AG09309 (cell line): ENCODE data around the gene DRAM1.
A peak's percentile ranks its signal among the peaks of the same experiment; 100 is the strongest.

Experiments used
- DNase-seq: peaks from one replicate; pipeline ENCODE4 v3.0.0-alpha.2; 2010; ENCODE audit warnings: low read depth
- H3K4me3 ChIP-seq: 2 replicates; pipeline ENCODE4 v1.5.1; 2011; ENCODE audit warnings: mild to moderate bottlenecking, low read depth, low read length, moderate library complexity; ENCODE audit not compliant: control insufficient read depth
- CTCF ChIP-seq: IDR thresholded peaks from 2 replicates; pipeline ENCODE4 v1.5.1; 2011; ENCODE audit warnings: mild to moderate bottlenecking, low read depth, low read length, inconsistent platforms; ENCODE audit not compliant: insufficient read depth, control insufficient read depth; ENCODE audit errors: missing control alignments

Gene DRAM1

DNA sequence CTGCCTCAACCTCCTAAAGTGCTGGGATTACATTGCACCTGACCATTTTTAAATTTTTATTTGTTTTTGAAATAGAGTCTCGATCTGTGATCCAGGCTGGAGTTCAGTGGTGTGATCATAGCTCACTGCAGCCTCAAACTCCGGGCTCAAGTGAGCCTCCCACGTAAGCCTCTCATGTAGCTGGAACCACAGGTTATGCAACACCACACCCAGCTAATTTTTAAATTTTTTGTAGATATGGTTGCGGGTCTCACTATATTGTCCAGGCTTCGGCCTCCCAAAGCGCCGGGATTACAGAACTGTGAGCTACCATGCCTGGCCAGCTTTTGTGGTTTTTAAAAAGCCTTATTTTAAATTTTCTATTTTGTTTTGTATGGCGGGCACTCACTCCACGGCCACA is 2.2 kb upstream of the DRAM1 start:
- DNase-seq, result no peak
- no peak for TF ChIP-seq CTCF
- H3K4me3 ChIP-seq, result no peak overlapping the region

- H3K4me3 ChIP-seq, result peak overlapping the region; percentile 99
- no peak for DNase-seq
- no peak for TF ChIP-seq CTCF
These were observed 989 bp upstream of the DRAM1 start for GRCh38 chr12:101876322-101876860.

- DNase-seq, result no peak
- no peak for TF ChIP-seq CTCF
- peak overlapping the region; percentile 99 for H3K4me3 ChIP-seq
These were observed 444 bp downstream of the DRAM1 start for GRCh38 chr12:101877806-101878242.

DNA sequence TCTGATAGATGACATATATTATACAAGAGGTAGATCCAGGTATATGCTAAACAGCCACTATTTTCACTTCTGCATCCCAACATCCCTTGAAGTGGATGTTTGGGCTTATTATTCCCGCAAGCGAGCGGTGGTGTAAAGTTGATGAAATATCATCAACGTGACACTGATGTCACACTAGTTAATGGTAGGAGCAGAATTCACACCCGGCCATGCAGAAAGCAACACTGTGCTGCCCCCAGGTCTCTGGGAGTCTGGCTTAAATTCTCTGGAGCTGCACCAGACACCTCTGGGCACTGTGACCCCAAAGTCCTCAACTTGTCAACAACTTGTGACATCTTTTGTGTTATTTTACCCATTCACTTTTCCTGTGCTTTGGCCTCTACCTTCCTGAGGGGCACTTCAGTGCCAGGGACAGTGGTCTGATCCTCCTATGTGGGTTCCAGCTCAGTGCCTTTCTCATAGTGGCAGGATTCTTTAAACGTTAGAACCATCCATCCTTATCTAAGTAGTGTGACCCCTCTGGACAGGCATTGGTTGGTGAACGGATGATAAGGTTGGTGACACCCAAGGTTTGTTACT is 952 bp downstream of the DRAM1 start:
- peak overlapping the region; percentile 99 for H3K4me3 ChIP-seq
- TF ChIP-seq CTCF, result no peak
- DNase-seq, result no peak

DNA sequence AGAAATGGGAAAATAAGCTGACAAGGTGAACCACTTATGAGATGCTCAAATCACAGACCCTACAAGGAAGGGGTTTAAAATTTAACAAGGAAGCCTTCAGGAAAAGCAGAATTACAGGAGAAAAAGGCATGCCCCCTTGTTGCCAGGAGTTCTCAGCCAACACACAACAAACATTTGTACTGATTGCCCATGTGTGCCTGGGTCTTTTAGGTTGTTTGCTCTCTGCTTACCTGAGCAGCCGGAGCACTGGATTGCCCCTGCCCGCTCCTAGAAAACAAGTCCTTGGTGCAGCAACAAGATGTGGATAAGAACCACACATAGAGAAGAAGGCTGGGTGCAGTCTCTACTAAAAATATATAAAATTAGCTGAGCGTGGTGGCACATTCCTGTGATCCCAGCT is 3.4 kb downstream of the DRAM1 start:
- no peak overlapping the region for H3K4me3 ChIP-seq
- no peak for DNase-seq
- no peak for TF ChIP-seq CTCF

- no peak for TF ChIP-seq CTCF
- no peak overlapping the region for H3K4me3 ChIP-seq
- DNase-seq, result no peak
These were observed 3.8 kb downstream of the DRAM1 start for GRCh38 chr12:101881228-101881627.
